ENCODE results near the gene RHOA. TPM values are rescaled to one million over a fixed set of nuclear protein-coding genes. Genes with fewer than 3 reads are reported as not detected.

The RHOA gene
- total and polyA plus RNA-seq, 4 donors, result 144 to 169 (median 160) TPM

DNA sequence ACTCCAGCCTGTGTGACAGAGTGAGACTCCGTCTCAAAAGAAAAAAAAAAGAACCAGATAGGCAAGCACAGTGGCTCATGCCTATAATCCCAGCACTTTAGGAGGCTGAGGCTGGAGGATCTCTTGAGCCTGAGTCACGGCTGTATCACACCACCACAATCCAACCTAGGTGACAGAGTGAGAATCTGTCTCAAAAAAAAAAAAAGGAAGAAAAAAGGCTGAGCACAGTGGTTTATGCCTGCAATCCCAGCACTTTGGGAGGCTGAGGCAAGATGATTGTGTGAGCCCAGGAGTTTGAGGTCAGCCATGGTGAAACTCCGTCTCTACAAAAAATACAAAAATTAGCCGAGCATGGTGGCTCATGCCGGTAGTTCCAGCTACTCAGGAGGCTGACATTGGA, 23.0 kb upstream of the RHOA start:
- Histone ChIP-seq H3K4me1 (ENCODE audit: control insufficient read depth in 4 of 4, insufficient read depth in 4 of 4, low read length in 3 of 4) (no peaks in the 10 kb centered on the region), H3K9me3 (ENCODE audit: control insufficient read depth in 4 of 4, low read length in 3 of 4) (no peaks in the 10 kb centered on the region), H3K4me3 (ENCODE audit: low read depth in 1 of 3, low read length in 3 of 3) (no peak overlapping the region), H3K9ac (ENCODE audit: low read depth in 1 of 2, low read length in 2 of 2) (no peak overlapping the region), H3K27ac (ENCODE audit: low read depth in 1 of 2, low read length in 2 of 2) (no peak overlapping the region), H3K36me3 (ENCODE audit: control insufficient read depth in 4 of 4, insufficient read depth in 3 of 4, low read depth in 1 of 4, low read length in 3 of 4) (no peaks in the 10 kb centered on the region), H3K27me3 (ENCODE audit: control insufficient read depth in 4 of 4, insufficient read depth in 4 of 4, low read length in 3 of 4) (no peaks in the 10 kb centered on the region)
- 94% methylated on average over 5 of the region's 5 CpGs for WGBS
- TF ChIP-seq JUND (IDR thresholded peaks at IDR 0.05) (no peak), NR2F2 (IDR thresholded peaks at IDR 0.05) (no peak), TAF1 (conservative IDR thresholded peaks at IDR 0.05) (no peak), HNF4G (IDR thresholded peaks at IDR 0.05) (no peak), EGR1 (IDR thresholded peaks at IDR 0.05; ENCODE audit: low read depth in 2 of 2) (no peak), RAD21 (IDR thresholded peaks at IDR 0.05) (no peak), SP1 (IDR thresholded peaks at IDR 0.05) (no peak), YY1 (IDR thresholded peaks at IDR 0.05) (no peak)
- TF ChIP-seq, protein P1, sequence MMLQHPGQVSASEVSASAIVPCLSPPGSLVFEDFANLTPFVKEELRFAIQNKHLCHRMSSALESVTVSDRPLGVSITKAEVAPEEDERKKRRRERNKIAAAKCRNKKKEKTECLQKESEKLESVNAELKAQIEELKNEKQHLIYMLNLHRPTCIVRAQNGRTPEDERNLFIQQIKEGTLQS (IDR thresholded peaks at IDR 0.05), result no peak
- TF ChIP-seq, protein P2, sequence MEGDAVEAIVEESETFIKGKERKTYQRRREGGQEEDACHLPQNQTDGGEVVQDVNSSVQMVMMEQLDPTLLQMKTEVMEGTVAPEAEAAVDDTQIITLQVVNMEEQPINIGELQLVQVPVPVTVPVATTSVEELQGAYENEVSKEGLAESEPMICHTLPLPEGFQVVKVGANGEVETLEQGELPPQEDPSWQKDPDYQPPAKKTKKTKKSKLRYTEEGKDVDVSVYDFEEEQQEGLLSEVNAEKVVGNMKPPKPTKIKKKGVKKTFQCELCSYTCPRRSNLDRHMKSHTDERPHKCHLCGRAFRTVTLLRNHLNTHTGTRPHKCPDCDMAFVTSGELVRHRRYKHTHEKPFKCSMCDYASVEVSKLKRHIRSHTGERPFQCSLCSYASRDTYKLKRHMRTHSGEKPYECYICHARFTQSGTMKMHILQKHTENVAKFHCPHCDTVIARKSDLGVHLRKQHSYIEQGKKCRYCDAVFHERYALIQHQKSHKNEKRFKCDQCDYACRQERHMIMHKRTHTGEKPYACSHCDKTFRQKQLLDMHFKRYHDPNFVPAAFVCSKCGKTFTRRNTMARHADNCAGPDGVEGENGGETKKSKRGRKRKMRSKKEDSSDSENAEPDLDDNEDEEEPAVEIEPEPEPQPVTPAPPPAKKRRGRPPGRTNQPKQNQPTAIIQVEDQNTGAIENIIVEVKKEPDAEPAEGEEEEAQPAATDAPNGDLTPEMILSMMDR (IDR thresholded peaks at IDR 0.05; ENCODE audit: low read depth, low read length, missing input control), result no peak
- no peak for DNase-seq (ENCODE audit: low spot score)

DNA sequence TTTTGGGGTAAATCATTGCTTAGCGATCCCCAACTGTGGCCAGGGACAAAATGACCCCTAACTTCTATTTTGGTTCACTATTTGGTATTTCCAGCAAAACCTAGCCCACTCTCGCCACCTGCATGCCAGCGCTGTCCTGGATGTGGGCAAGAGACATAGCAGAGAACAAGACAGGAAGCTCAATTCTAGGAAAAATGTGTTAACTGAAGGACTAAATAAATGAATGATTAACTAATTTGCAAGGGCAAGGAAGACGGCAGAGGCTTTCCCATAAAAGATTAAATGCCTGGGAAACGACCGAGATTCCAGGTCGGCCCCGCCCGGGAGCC, 16.9 kb upstream of the RHOA start:
- H3K27ac ChIP-seq (ENCODE audit: low read depth in 1 of 2, low read length in 2 of 2), result peak overlapping the region; percentile 85 to 88
- 3% methylated on average over 9 of the region's 9 CpGs for WGBS

DNA sequence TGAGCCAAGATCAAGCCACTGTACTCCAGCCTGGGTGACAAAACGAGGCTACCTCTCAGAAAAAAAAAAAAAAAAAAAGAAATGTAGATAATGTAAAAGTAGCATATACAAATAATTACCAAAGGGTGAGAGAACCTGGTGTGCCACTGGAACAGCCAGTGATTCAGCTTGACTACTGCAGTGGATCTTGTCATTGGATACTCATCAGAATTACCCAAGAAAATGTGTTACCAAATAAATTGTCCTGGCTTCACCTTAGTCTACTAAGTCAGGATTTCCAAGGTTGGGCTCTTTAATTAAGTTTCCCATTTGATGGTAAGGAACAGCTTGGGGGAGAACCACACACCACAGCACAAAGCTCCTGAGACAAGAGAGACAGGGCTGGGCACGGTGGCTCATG, 15.8 kb upstream of the RHOA start:
- WGBS, result 94% methylated on average over 2 of the region's 2 CpGs
- no peak overlapping the region for H3K4me3 ChIP-seq (ENCODE audit: low read depth in 1 of 3, low read length in 3 of 3)
- no peak overlapping the region for H3K9ac ChIP-seq (ENCODE audit: low read depth in 1 of 2, low read length in 2 of 2)
- no peaks in the 10 kb centered on the region for H3K27me3 ChIP-seq (ENCODE audit: control insufficient read depth in 4 of 4, insufficient read depth in 4 of 4, low read length in 3 of 4)
- no peaks in the 10 kb centered on the region for H3K9me3 ChIP-seq (ENCODE audit: control insufficient read depth in 4 of 4, low read length in 3 of 4)
- TF ChIP-seq RXRA (IDR thresholded peaks at IDR 0.05), result no peak
- TF ChIP-seq, protein P2 (IDR thresholded peaks at IDR 0.05; ENCODE audit: low read depth, low read length, missing input control), result no peak
- no peak for TF ChIP-seq FOXA2 (IDR thresholded peaks at IDR 0.05)
- no peak for TF ChIP-seq SP1 (IDR thresholded peaks at IDR 0.05)
- no peak for TF ChIP-seq HNF4G (IDR thresholded peaks at IDR 0.05)
- TF ChIP-seq YY1 (IDR thresholded peaks at IDR 0.05), result no peak
- TF ChIP-seq NR2F2 (IDR thresholded peaks at IDR 0.05), result no peak
- DNase-seq (ENCODE audit: low spot score), result no peak
- peaks cover 4 to 17% (median 8%) of the 10 kb centered on the region in 4 donors for H3K4me1 ChIP-seq (ENCODE audit: control insufficient read depth in 4 of 4, insufficient read depth in 4 of 4, low read length in 3 of 4)
- H3K36me3 ChIP-seq (ENCODE audit: control insufficient read depth in 4 of 4, insufficient read depth in 3 of 4, low read depth in 1 of 4, low read length in 3 of 4), result peaks cover 0 to 14% (median 7%) of the 10 kb centered on the region in 4 donors
- no peak overlapping the region for H3K27ac ChIP-seq (ENCODE audit: low read depth in 1 of 2, low read length in 2 of 2)

More for the DNA sequence above, 16.9 kb upstream of the RHOA start:
- H3K9ac ChIP-seq (ENCODE audit: low read depth in 1 of 2, low read length in 2 of 2), result peak overlapping the region; percentile 35 to 75
- peaks cover 0 to 10% (median 2%) of the 10 kb centered on the region in 4 donors for H3K4me1 ChIP-seq (ENCODE audit: control insufficient read depth in 4 of 4, insufficient read depth in 4 of 4, low read length in 3 of 4)
- peak overlapping the region; percentile 69 to 98 (median 76) for H3K4me3 ChIP-seq (ENCODE audit: low read depth in 1 of 3, low read length in 3 of 3)
- H3K36me3 ChIP-seq (ENCODE audit: control insufficient read depth in 4 of 4, insufficient read depth in 3 of 4, low read depth in 1 of 4, low read length in 3 of 4), result peaks cover 0 to 14% (median 7%) of the 10 kb centered on the region in 4 donors
- H3K9me3 ChIP-seq (ENCODE audit: control insufficient read depth in 4 of 4, low read length in 3 of 4), result no peaks in the 10 kb centered on the region
- DNase-seq (ENCODE audit: low spot score), result no peak
- H3K27me3 ChIP-seq (ENCODE audit: control insufficient read depth in 4 of 4, insufficient read depth in 4 of 4, low read length in 3 of 4), result no peaks in the 10 kb centered on the region
- TF ChIP-seq RXRA (IDR thresholded peaks at IDR 0.05), result no peak
- peak in 1 of 2 donors; percentile 7 for TF ChIP-seq RAD21 (IDR thresholded peaks at IDR 0.05)
